HG03060 (cell line): ENCODE measurements around the gene PYDC1.
"Not testable (repeated sequence)": the region's sequence is repeated elsewhere in the genome, so short reads cannot be mapped to it uniquely, and the experiment has no call there.

ENCODE experiments used
- ATAC-seq: cut with Tn5 transposase; IDR thresholded peaks from one replicate; pipeline ENCODE4 v1.9.1; 2021; ENCODE audit warnings: low read depth, moderate number of reproducible peaks; ENCODE audit not compliant: unreplicated experiment

Gene PYDC1

GRCh38 chr16:31224092-31224955, 7.4 kb upstream of the PYDC1 start:
- no peak for ATAC-seq

- no peak for ATAC-seq
Observed at GRCh38 chr16:31223044-31223443, 6.1 kb upstream of the PYDC1 start.

- no peak for ATAC-seq
Observed at GRCh38 chr16:31221357-31222160, 4.6 kb upstream of the PYDC1 start.

GRCh38 chr16:31219154-31219741, 2.3 kb upstream of the PYDC1 start:
- no peak for ATAC-seq

- ATAC-seq, result no peak
Observed at GRCh38 chr16:31217136-31217530, 198 bp upstream of the PYDC1 start.

GRCh38 chr16:31215287-31216162, 1.4 kb downstream of the PYDC1 start:
- no peak for ATAC-seq

- ATAC-seq, result no peak
Observed at GRCh38 chr16:31214708-31215286, 2.1 kb downstream of the PYDC1 start.

GRCh38 chr16:31213877-31214707, 2.8 kb downstream of the PYDC1 start, which contains the start of gene TRIM72:
Gene TRIM72 (plus strand): TSS chr16:31214119. CDS start chr16:31214739, 620 bp downstream.
- ATAC-seq, result no peak

GRCh38 chr16:31213342-31213741, 3.6 kb downstream of the PYDC1 start:
- no peak for ATAC-seq

- ATAC-seq, result no peak
Observed at GRCh38 chr16:31206776-31207175, 10.2 kb downstream of the PYDC1 start.

- ATAC-seq, result no peak
Observed at GRCh38 chr16:31204871-31205666, 11.9 kb downstream of the PYDC1 start.

GRCh38 chr16:31202414-31203375, 14.2 kb downstream of the PYDC1 start, which contains the start of gene PYCARD:
Gene PYCARD (minus strand): TSS chr16:31202760. CDS start chr16:31202690, 70 bp downstream.
- ATAC-seq, result no peak

GRCh38 chr16:31201582-31202413, 15.1 kb downstream of the PYDC1 start:
- ATAC-seq, result no peak

- no peak for ATAC-seq
Observed at GRCh38 chr16:31200821-31201568, 15.9 kb downstream of the PYDC1 start.

GRCh38 chr16:31200111-31200510, 16.8 kb downstream of the PYDC1 start:
- not testable (repeated sequence) for ATAC-seq
